Hepatocyte (in vitro differentiated cells): ENCODE measurements around the gene CLEC3B. TPM values are rescaled to one million over a fixed set of nuclear protein-coding genes. Genes with fewer than 3 reads are reported as not detected.

ENCODE experiments used
- DNase-seq: peaks from one replicate; pipeline ENCODE4 v3.0.0-alpha.2; 2016; ENCODE audit warnings: low spot score
- H2AFZ ChIP-seq: fragments of 200-600 bp; sonication (generic); 2 replicates; pipeline ENCODE4 v1.6.0; 2016; ENCODE audit warnings: antibody characterized with exemption, mild to moderate bottlenecking
- H3K27ac ChIP-seq: fragments of 200-600 bp; sonication (generic); 2 replicates; pipeline ENCODE4 v1.5.1; 2016; ENCODE audit warnings: mild to moderate bottlenecking
- H3K27me3 ChIP-seq: fragments of 200-600 bp; sonication (generic); 2 replicates; pipeline ENCODE4 v1.6.1; 2016
- H3K36me3 ChIP-seq: fragments of 200-600 bp; sonication (generic); replicated peaks from 2 replicates; pipeline ENCODE4 v1.5.1; 2016; ENCODE audit warnings: low read depth; ENCODE audit not compliant: insufficient read depth
- H3K4me1 ChIP-seq: fragments of 200-600 bp; sonication (generic); 2 replicates; pipeline ENCODE4 v1.5.1; 2016; ENCODE audit warnings: mild to moderate bottlenecking, moderate library complexity; ENCODE audit not compliant: insufficient read depth
- H3K4me2 ChIP-seq: fragments of 200-600 bp; sonication (generic); 2 replicates; pipeline ENCODE4 v1.6.0; 2016
- H3K4me3 ChIP-seq: fragments of 200-600 bp; sonication (generic); 2 replicates; pipeline ENCODE4 v1.5.1; 2016; ENCODE audit warnings: mild to moderate bottlenecking
- H3K79me2 ChIP-seq: fragments of 200-600 bp; sonication (generic); 2 replicates; pipeline ENCODE4 v1.6.0; 2017; ENCODE audit warnings: mild to moderate bottlenecking
- H3K9me2 ChIP-seq: fragments of 200-600 bp; sonication (generic); replicated peaks from 2 replicates; pipeline ENCODE4 v1.6.0; 2017; ENCODE audit warnings: mild to moderate bottlenecking; ENCODE audit not compliant: insufficient read depth
- H3K9me3 ChIP-seq: fragments of 200-600 bp; sonication (generic); 2 replicates; pipeline ENCODE4 v1.5.1; 2016; ENCODE audit warnings: low read depth, mild to moderate bottlenecking
- H4K20me1 ChIP-seq: fragments of 200-600 bp; sonication (generic); 2 replicates; pipeline ENCODE4 v1.6.0; 2016; ENCODE audit warnings: mild to moderate bottlenecking; ENCODE audit not compliant: insufficient read depth, poor library complexity, severe bottlenecking
- CTCF ChIP-seq: fragments of 200-600 bp; sonication (generic); IDR thresholded peaks from 2 replicates; pipeline ENCODE4 v1.5.1; 2016; ENCODE audit warnings: antibody characterized with exemption, mild to moderate bottlenecking; ENCODE audit not compliant: poor library complexity
- EZH2 ChIP-seq: fragments of 200-600 bp; sonication (generic); IDR thresholded peaks from 2 replicates; pipeline ENCODE4 v1.6.1; 2016; ENCODE audit warnings: antibody characterized with exemption, mild to moderate bottlenecking, borderline replicate concordance
- EZH2phosphoT487 ChIP-seq: fragments of 200-600 bp; sonication (generic); IDR thresholded peaks from one replicate; pipeline ENCODE4 v1.6.1; 2018; ENCODE audit warnings: antibody characterized with exemption, mild to moderate bottlenecking, low read depth, moderate library complexity; ENCODE audit not compliant: unreplicated experiment, severe bottlenecking
- WGBS: methylation state at CpG from one replicate; pipeline ENCODE4 v1.1.6; 2016; ENCODE audit warnings: low lambda C conversion rate; ENCODE audit errors: missing lambda C conversion rate; 5-methylcytosine and 5-hydroxymethylcytosine counted together
- polyA plus RNA-seq: library from polyadenylated mRNA; unstranded; fragments of >200 nt; fragmentation: Nextera tagmentation; extraction: Ambion mirVana; gene quantifications from 2 replicates; pipeline ENCODE4 v1.2.1, GENCODE V29; 2016
- total RNA-seq: library from RNA; depleted of rRNA; stranded (reverse); fragments of >200 nt; gene quantifications from 2 replicates; pipeline ENCODE4 v1.2.3, GENCODE V29; 2014

The CLEC3B gene
- total and polyA plus RNA-seq, 2 experiments from 2014 or later, result 1.3 to 1.7 TPM

DNA sequence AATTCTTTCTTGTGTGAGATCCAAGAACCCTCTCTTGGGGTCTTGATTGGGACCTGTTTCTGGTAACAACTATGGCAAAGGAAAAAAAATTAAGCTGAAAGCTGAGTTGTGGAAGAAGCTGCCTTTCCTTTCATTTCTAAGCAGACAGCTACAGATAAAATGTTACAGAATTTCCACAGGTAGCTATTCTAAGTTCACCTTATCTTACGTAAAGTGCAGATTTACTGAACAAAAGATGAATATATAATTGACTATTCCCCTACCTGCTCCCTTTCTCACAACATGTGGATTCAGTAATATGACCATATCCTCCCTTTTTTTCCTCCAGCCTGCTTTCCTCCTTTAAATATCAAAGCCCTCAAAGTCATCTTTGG, 36.6 kb downstream of the CLEC3B start:
- DNase-seq, result no peak
- H3K4me3 ChIP-seq, result no peak overlapping the region
- no peaks in the 10 kb centered on the region for H3K36me3 ChIP-seq
- no peaks in the 10 kb centered on the region for H3K9me3 ChIP-seq
- no peaks in the 10 kb centered on the region for H3K27me3 ChIP-seq
- H3K4me1 ChIP-seq, result no peaks in the 10 kb centered on the region
- H3K79me2 ChIP-seq, result no peaks in the 10 kb centered on the region
- no peaks in the 10 kb centered on the region for H4K20me1 ChIP-seq
- H3K27ac ChIP-seq, result peak overlapping the region; percentile 23
- no peak for TF ChIP-seq EZH2phosphoT487
- no peak for TF ChIP-seq CTCF
- no peak for TF ChIP-seq EZH2
- WGBS, result 100% methylated on average over 1 of the region's 1 CpG
- H3K4me2 ChIP-seq, result no peak overlapping the region
- no peak overlapping the region for H2AFZ ChIP-seq
- no peaks in the 10 kb centered on the region for H3K9me2 ChIP-seq

DNA sequence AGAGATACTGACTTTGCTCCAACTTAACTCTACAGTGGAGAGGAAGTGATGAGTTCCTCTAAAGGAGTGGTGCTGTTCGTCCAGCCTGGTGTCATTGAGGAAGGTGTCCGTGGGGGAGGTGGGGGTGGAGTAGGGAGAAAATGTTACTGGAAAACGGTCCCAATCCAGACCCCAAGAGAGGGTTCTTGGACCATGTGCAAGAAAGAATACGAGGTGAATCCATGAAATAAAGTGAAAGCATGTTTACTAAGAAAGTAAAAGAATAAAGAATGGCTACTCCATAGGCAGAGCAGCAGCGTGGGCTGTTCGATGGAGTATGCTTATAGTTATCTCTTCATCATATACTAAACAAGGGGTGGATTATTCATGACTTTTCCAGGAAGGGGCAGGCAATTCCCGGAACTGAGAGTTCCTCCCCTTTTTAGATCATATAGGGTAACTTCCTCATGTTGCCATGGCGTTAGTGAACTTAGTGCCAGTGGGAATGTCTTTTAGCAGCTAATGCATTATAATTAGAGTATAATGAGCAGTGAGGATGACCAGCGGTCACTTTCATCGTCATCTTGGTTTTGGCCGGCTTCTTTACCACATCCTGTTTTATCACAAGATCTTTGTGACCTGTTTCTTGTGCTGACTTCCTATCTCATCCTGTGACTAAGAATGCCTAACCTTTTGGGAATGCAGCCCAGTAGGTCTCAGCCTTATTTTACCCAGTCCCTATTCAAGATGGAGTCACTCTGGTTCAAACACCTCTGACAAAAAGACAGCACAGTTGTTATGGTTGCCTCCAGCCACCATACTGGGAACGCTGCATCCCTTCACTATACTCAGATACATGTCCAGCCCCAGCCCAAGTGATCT, 38.6 kb downstream of the CLEC3B start:
- no peak overlapping the region for H2AFZ ChIP-seq
- no peak for DNase-seq
- no peaks in the 10 kb centered on the region for H3K36me3 ChIP-seq
- H3K27me3 ChIP-seq, result no peaks in the 10 kb centered on the region
- H3K79me2 ChIP-seq, result no peaks in the 10 kb centered on the region
- H3K9me3 ChIP-seq, result no peaks in the 10 kb centered on the region
- H3K4me1 ChIP-seq, result no peaks in the 10 kb centered on the region
- TF ChIP-seq EZH2phosphoT487 (no peak), CTCF (no peak), EZH2 (no peak)
- no peaks in the 10 kb centered on the region for H3K9me2 ChIP-seq
- WGBS, result 68% methylated on average over 12 of the region's 12 CpGs
- H3K4me2 ChIP-seq, result no peak overlapping the region
- no peaks in the 10 kb centered on the region for H4K20me1 ChIP-seq
- peak overlapping the region; percentile 2 for H3K27ac ChIP-seq
- H3K4me3 ChIP-seq, result no peak overlapping the region

- H2AFZ ChIP-seq, result no peak overlapping the region
- 100% methylated on average over 1 of the region's 1 CpG for WGBS
- H4K20me1 ChIP-seq, result no peaks in the 10 kb centered on the region
- no peak overlapping the region for H3K27ac ChIP-seq
- H3K9me2 ChIP-seq, result no peaks in the 10 kb centered on the region
- H3K4me3 ChIP-seq, result no peak overlapping the region
- H3K27me3 ChIP-seq, result no peaks in the 10 kb centered on the region
- no peak overlapping the region for H3K4me2 ChIP-seq
- TF ChIP-seq EZH2 (no peak), CTCF (no peak), EZH2phosphoT487 (no peak)
- no peaks in the 10 kb centered on the region for H3K9me3 ChIP-seq
- no peaks in the 10 kb centered on the region for H3K36me3 ChIP-seq
- no peak for DNase-seq
- H3K4me1 ChIP-seq, result no peaks in the 10 kb centered on the region
- H3K79me2 ChIP-seq, result no peaks in the 10 kb centered on the region
Measured at GRCh38 chr3:45065373-45065720, 39.2 kb downstream of the CLEC3B start.
